ENCODE measurements around the gene WIZ. TPM values are rescaled to one million over a fixed set of nuclear protein-coding genes. Genes with fewer than 3 reads are reported as not detected.

Gene WIZ
- total and polyA plus RNA-seq, 10 of the 15 experiments (the other 5 are each of a cell fraction or from before 2014, with no cell fraction given), result 0.10 to 26.7 (median 2.7) TPM

DNA sequence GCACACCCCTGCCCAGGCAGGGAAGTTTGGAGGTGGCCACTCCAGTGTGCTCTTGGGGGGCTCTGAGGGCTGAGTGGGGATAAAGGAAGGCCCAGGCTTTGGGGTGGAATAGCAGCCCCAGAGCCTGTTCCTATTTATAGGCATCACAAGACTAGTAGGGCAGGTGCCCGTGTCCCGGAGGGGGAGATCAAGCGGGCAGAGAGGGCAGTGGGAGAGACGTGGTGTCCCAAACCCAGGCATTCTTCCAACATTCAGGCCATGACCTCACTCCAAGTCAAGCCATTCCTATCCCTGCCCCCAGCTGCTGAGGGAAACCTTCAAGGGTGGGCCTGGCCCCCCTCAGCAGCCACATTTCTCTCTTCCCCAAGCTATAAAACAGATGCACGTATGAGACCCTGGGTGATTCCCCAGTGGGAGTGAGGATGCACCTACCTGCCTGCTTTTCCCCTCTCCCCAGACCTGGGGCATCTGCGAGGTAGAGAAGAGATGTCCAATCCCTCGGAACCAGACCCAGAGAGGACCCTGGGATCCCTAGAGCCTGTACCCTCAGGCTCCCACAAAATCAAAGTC lies 3.9 kb downstream of the WIZ start:
- Histone ChIP-seq H3K79me2 (ENCODE audit: control insufficient read depth, insufficient read depth, low read length) (no peaks in the 10 kb centered on the region), H3K4me2 (ENCODE audit: control insufficient read depth, insufficient read depth) (no peak overlapping the region), H3K4me3 (no peak overlapping the region), H3K4me1 (ENCODE audit: control insufficient read depth, insufficient read depth, low read length) (peaks cover 7% of the 10 kb centered on the region), H3K36me3 (ENCODE audit: control insufficient read depth in 2 of 2, insufficient read depth in 2 of 2, low read length in 1 of 2) (no peaks in the 10 kb centered on the region), H2AFZ (ENCODE audit: control insufficient read depth, low read depth, low read length) (no peak overlapping the region), H3K27ac (ENCODE audit: control insufficient read depth, insufficient read depth) (no peak overlapping the region), H3K9me3 (replicated peaks; ENCODE audit: control insufficient read depth, insufficient read depth, low read length) (no peaks in the 10 kb centered on the region), H4K20me1 (ENCODE audit: control insufficient read depth, insufficient read depth) (no peaks in the 10 kb centered on the region), H3K9ac (ENCODE audit: control insufficient read depth, insufficient read depth, low read length) (no peak overlapping the region), H3K27me3 (replicated peaks in 1 of 2; ENCODE audit: control insufficient read depth in 2 of 2, insufficient read depth in 2 of 2, low read length in 1 of 2) (no peaks in the 10 kb centered on the region)
- WGBS (ENCODE audit: insufficient coverage, insufficient replicate concordance, low lambda C conversion rate, missing lambda C conversion rate), result 68% methylated on average over 7 of the region's 7 CpGs
- in situ Hi-C loops (cut with MboI) (no loop called here), intact Hi-C loops (cut with micrococcal nuclease; ENCODE audit: unreplicated experiment) (no loop called here)
- SMC1A ChIA-PET (ENCODE audit: uncharacterized antibody, unreplicated experiment), result no interaction called here
- RAD21 ChIA-PET (ENCODE audit: unreplicated experiment), result no interaction called here
- FAIRE-seq (no peak), ATAC-seq (no peak), DNase-seq (ENCODE audit: low read depth, low spot score) (no peak)
- POLR2A ChIA-PET, result no interaction called here
- no TSS peak for BruUV-seq (replicated peaks)
- CTCF ChIA-PET, result no interaction called here
- TF ChIP-seq RAD21 (IDR thresholded peaks at IDR 0.05; ENCODE audit: insufficient read depth, low read depth, low read length), result no peak
- TF ChIP-seq, protein P1, sequence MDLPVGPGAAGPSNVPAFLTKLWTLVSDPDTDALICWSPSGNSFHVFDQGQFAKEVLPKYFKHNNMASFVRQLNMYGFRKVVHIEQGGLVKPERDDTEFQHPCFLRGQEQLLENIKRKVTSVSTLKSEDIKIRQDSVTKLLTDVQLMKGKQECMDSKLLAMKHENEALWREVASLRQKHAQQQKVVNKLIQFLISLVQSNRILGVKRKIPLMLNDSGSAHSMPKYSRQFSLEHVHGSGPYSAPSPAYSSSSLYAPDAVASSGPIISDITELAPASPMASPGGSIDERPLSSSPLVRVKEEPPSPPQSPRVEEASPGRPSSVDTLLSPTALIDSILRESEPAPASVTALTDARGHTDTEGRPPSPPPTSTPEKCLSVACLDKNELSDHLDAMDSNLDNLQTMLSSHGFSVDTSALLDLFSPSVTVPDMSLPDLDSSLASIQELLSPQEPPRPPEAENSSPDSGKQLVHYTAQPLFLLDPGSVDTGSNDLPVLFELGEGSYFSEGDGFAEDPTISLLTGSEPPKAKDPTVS (IDR thresholded peaks at IDR 0.05; ENCODE audit: low read depth, low read length), result no peak
- no peak for TF ChIP-seq RB1 (IDR thresholded peaks at IDR 0.05; ENCODE audit: borderline replicate concordance)
- no peak for TF ChIP-seq POU2F2 (IDR thresholded peaks at IDR 0.05; ENCODE audit: borderline replicate concordance, low read depth, low read length)
- no peak for TF ChIP-seq RFX5 (IDR thresholded peaks at IDR 0.05; ENCODE audit: low read depth, low read length)
- TF ChIP-seq CHD2 (IDR thresholded peaks at IDR 0.05; ENCODE audit: borderline replicate concordance, low read depth, low read length), result no peak
- TF ChIP-seq NFYB (IDR thresholded peaks at IDR 0.05; ENCODE audit: insufficient read depth, low read depth, low read length), result no peak
- TF ChIP-seq NBN (IDR thresholded peaks at IDR 0.05), result no peak
- TF ChIP-seq, protein P2, sequence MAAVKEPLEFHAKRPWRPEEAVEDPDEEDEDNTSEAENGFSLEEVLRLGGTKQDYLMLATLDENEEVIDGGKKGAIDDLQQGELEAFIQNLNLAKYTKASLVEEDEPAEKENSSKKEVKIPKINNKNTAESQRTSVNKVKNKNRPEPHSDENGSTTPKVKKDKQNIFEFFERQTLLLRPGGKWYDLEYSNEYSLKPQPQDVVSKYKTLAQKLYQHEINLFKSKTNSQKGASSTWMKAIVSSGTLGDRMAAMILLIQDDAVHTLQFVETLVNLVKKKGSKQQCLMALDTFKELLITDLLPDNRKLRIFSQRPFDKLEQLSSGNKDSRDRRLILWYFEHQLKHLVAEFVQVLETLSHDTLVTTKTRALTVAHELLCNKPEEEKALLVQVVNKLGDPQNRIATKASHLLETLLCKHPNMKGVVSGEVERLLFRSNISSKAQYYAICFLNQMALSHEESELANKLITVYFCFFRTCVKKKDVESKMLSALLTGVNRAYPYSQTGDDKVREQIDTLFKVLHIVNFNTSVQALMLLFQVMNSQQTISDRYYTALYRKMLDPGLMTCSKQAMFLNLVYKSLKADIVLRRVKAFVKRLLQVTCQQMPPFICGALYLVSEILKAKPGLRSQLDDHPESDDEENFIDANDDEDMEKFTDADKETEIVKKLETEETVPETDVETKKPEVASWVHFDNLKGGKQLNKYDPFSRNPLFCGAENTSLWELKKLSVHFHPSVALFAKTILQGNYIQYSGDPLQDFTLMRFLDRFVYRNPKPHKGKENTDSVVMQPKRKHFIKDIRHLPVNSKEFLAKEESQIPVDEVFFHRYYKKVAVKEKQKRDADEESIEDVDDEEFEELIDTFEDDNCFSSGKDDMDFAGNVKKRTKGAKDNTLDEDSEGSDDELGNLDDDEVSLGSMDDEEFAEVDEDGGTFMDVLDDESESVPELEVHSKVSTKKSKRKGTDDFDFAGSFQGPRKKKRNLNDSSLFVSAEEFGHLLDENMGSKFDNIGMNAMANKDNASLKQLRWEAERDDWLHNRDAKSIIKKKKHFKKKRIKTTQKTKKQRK (IDR thresholded peaks at IDR 0.05; ENCODE audit: low read depth, low read length), result no peak
- TF ChIP-seq, protein P3, sequence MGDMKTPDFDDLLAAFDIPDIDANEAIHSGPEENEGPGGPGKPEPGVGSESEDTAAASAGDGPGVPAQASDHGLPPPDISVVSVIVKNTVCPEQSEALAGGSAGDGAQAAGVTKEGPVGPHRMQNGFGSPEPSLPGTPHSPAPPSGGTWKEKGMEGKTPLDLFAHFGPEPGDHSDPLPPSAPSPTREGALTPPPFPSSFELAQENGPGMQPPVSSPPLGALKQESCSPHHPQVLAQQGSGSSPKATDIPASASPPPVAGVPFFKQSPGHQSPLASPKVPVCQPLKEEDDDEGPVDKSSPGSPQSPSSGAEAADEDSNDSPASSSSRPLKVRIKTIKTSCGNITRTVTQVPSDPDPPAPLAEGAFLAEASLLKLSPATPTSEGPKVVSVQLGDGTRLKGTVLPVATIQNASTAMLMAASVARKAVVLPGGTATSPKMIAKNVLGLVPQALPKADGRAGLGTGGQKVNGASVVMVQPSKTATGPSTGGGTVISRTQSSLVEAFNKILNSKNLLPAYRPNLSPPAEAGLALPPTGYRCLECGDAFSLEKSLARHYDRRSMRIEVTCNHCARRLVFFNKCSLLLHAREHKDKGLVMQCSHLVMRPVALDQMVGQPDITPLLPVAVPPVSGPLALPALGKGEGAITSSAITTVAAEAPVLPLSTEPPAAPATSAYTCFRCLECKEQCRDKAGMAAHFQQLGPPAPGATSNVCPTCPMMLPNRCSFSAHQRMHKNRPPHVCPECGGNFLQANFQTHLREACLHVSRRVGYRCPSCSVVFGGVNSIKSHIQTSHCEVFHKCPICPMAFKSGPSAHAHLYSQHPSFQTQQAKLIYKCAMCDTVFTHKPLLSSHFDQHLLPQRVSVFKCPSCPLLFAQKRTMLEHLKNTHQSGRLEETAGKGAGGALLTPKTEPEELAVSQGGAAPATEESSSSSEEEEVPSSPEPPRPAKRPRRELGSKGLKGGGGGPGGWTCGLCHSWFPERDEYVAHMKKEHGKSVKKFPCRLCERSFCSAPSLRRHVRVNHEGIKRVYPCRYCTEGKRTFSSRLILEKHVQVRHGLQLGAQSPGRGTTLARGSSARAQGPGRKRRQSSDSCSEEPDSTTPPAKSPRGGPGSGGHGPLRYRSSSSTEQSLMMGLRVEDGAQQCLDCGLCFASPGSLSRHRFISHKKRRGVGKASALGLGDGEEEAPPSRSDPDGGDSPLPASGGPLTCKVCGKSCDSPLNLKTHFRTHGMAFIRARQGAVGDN (IDR thresholded peaks at IDR 0.05), result no peak
- no peak for TF ChIP-seq ZNF384 (IDR thresholded peaks at IDR 0.05; ENCODE audit: borderline replicate concordance, low read depth, low read length)
- TF ChIP-seq CBX3 (IDR thresholded peaks at IDR 0.05; ENCODE audit: borderline replicate concordance, low read depth), result no peak
- TF ChIP-seq LARP7 (IDR thresholded peaks at IDR 0.05), result no peak
- no peak for TF ChIP-seq EZH2 (IDR thresholded peaks at IDR 0.05; ENCODE audit: borderline replicate concordance, control insufficient read depth, low read depth, low read length)
- no peak for TF ChIP-seq MEF2A (IDR thresholded peaks at IDR 0.05; ENCODE audit: insufficient read depth, low read depth, low read length)
- TF ChIP-seq ESRRA (IDR thresholded peaks at IDR 0.05; ENCODE audit: low read length), result no peak
